Mesenchymal stem cell (in vitro differentiated cells and primary cell): ENCODE data around the gene UTP11. TPM values are rescaled to one million over a fixed set of nuclear protein-coding genes. Genes with fewer than 3 reads are reported as not detected.

Experiments
- small RNA-seq: library from polyadenylated mRNA; stranded (forward); fragments of <200 nt; extraction: miRNeasy Mini kit (QIAGEN cat#:217004); gene quantifications from one replicate; pipeline ENCODE3, GENCODE V24; 2013; ENCODE audit warnings: low read depth

UTP11 gene

Small RNAs within 50 kb of the gene (small RNA-seq; reads per million reads assigned to genes)
- gene RNU6-510P = not detected
